ENCODE data around the gene ACKR3. TPM values are rescaled to one million over a fixed set of nuclear protein-coding genes. Genes with fewer than 3 reads are reported as not detected.
A peak's percentile ranks its signal among the peaks of the same experiment; 100 is the strongest.

The ACKR3 gene
- total and polyA plus RNA-seq, 2 experiments from 2014 or later, result 1.0 to 3.0 TPM

DNA sequence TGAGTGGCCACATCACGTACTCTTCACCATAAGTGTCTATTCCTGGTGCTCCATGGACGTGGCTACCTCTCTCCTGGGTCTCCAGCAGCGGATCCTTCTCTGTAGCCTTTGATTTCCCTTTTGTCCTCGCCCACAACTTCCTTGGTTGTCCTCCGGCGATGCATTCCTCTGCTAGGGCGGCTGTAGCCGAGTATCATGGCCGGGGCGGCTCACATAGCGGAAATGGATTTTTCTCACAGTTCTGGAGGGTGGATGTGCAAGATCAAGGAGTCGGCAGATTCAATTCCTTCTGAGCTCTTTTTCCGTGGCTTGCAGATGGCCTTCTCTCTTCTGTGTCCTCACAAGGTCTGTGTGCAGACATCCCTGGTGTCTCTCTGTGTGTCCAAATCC lies 35.7 kb downstream of the ACKR3 start:
- Mint-ChIP-seq H3K27me3 (ENCODE audit: insufficient read depth, low read depth, poor library complexity) (peaks cover 2% of the 10 kb centered on the region), H3K9me3 (no peaks in the 10 kb centered on the region; the same call in 2 of the 3 replicates), H3K4me3 (no peak overlapping the region), H3K36me3 (ENCODE audit: low read depth) (no peaks in the 10 kb centered on the region), H3K27ac (0 out of 2 replicates have a peak overlapping the region, but pooled peaks have one; percentile 20), H3K4me1 (peaks cover 2% of the 10 kb centered on the region; the same call in 2 of the 3 replicates)
- Histone ChIP-seq H3K4me2 (no peak overlapping the region), H3K27ac (ENCODE audit: low read depth) (no peak overlapping the region), H3K79me2 (replicated peaks; ENCODE audit: insufficient read depth) (no peaks in the 10 kb centered on the region), H3K36me3 (ENCODE audit: insufficient read depth) (no peaks in the 10 kb centered on the region), H3K4me1 (ENCODE audit: insufficient read depth) (no peaks in the 10 kb centered on the region), H4K20me1 (replicated peaks; ENCODE audit: insufficient read depth) (no peaks in the 10 kb centered on the region), H3K9me2 (ENCODE audit: insufficient read depth) (no peaks in the 10 kb centered on the region), H2AFZ (peak overlapping the region; percentile 86), H3K4me3 (no peak overlapping the region), H3F3A (replicated peaks; ENCODE audit: low read depth) (no peaks in the 10 kb centered on the region), H3K27me3 (ENCODE audit: insufficient read depth) (no peaks in the 10 kb centered on the region)
- TF ChIP-seq CREB1 (CRISPR knock-in tag; IDR thresholded peaks at IDR 0.05; ENCODE audit: low read depth) (no peak), POLR2AphosphoS5 (IDR thresholded peaks at IDR 0.05; ENCODE audit: low read depth) (no peak), ZNF331 (CRISPR knock-in tag; IDR thresholded peaks at IDR 0.05; ENCODE audit: low read depth) (no peak), EZH2 (IDR thresholded peaks at IDR 0.05; ENCODE audit: low read depth, unreplicated experiment) (no peak), JUNB (IDR thresholded peaks at IDR 0.05; ENCODE audit: unreplicated experiment) (no peak), EZH2phosphoT487 (IDR thresholded peaks at IDR 0.05; ENCODE audit: unreplicated experiment) (no peak), NANOG (IDR thresholded peaks at IDR 0.05; ENCODE audit: borderline replicate concordance) (no peak), STAT1 (IDR thresholded peaks at IDR 0.05; ENCODE audit: unreplicated experiment) (no peak), ZNF114 (CRISPR knock-in tag; IDR thresholded peaks at IDR 0.05) (no peak)
- TF ChIP-seq, protein P1, sequence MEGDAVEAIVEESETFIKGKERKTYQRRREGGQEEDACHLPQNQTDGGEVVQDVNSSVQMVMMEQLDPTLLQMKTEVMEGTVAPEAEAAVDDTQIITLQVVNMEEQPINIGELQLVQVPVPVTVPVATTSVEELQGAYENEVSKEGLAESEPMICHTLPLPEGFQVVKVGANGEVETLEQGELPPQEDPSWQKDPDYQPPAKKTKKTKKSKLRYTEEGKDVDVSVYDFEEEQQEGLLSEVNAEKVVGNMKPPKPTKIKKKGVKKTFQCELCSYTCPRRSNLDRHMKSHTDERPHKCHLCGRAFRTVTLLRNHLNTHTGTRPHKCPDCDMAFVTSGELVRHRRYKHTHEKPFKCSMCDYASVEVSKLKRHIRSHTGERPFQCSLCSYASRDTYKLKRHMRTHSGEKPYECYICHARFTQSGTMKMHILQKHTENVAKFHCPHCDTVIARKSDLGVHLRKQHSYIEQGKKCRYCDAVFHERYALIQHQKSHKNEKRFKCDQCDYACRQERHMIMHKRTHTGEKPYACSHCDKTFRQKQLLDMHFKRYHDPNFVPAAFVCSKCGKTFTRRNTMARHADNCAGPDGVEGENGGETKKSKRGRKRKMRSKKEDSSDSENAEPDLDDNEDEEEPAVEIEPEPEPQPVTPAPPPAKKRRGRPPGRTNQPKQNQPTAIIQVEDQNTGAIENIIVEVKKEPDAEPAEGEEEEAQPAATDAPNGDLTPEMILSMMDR (conservative IDR thresholded peaks at IDR 0.05; ENCODE audit: low read depth in 2 of 2), result no peak
- TF ChIP-seq, protein P2, sequence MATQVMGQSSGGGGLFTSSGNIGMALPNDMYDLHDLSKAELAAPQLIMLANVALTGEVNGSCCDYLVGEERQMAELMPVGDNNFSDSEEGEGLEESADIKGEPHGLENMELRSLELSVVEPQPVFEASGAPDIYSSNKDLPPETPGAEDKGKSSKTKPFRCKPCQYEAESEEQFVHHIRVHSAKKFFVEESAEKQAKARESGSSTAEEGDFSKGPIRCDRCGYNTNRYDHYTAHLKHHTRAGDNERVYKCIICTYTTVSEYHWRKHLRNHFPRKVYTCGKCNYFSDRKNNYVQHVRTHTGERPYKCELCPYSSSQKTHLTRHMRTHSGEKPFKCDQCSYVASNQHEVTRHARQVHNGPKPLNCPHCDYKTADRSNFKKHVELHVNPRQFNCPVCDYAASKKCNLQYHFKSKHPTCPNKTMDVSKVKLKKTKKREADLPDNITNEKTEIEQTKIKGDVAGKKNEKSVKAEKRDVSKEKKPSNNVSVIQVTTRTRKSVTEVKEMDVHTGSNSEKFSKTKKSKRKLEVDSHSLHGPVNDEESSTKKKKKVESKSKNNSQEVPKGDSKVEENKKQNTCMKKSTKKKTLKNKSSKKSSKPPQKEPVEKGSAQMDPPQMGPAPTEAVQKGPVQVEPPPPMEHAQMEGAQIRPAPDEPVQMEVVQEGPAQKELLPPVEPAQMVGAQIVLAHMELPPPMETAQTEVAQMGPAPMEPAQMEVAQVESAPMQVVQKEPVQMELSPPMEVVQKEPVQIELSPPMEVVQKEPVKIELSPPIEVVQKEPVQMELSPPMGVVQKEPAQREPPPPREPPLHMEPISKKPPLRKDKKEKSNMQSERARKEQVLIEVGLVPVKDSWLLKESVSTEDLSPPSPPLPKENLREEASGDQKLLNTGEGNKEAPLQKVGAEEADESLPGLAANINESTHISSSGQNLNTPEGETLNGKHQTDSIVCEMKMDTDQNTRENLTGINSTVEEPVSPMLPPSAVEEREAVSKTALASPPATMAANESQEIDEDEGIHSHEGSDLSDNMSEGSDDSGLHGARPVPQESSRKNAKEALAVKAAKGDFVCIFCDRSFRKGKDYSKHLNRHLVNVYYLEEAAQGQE (IDR thresholded peaks at IDR 0.05; ENCODE audit: unreplicated experiment), result no peak
- TF ChIP-seq, protein P3, sequence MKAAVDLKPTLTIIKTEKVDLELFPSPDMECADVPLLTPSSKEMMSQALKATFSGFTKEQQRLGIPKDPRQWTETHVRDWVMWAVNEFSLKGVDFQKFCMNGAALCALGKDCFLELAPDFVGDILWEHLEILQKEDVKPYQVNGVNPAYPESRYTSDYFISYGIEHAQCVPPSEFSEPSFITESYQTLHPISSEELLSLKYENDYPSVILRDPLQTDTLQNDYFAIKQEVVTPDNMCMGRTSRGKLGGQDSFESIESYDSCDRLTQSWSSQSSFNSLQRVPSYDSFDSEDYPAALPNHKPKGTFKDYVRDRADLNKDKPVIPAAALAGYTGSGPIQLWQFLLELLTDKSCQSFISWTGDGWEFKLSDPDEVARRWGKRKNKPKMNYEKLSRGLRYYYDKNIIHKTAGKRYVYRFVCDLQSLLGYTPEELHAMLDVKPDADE (IDR thresholded peaks at IDR 0.05), result no peak
- TF ChIP-seq, protein P4, sequence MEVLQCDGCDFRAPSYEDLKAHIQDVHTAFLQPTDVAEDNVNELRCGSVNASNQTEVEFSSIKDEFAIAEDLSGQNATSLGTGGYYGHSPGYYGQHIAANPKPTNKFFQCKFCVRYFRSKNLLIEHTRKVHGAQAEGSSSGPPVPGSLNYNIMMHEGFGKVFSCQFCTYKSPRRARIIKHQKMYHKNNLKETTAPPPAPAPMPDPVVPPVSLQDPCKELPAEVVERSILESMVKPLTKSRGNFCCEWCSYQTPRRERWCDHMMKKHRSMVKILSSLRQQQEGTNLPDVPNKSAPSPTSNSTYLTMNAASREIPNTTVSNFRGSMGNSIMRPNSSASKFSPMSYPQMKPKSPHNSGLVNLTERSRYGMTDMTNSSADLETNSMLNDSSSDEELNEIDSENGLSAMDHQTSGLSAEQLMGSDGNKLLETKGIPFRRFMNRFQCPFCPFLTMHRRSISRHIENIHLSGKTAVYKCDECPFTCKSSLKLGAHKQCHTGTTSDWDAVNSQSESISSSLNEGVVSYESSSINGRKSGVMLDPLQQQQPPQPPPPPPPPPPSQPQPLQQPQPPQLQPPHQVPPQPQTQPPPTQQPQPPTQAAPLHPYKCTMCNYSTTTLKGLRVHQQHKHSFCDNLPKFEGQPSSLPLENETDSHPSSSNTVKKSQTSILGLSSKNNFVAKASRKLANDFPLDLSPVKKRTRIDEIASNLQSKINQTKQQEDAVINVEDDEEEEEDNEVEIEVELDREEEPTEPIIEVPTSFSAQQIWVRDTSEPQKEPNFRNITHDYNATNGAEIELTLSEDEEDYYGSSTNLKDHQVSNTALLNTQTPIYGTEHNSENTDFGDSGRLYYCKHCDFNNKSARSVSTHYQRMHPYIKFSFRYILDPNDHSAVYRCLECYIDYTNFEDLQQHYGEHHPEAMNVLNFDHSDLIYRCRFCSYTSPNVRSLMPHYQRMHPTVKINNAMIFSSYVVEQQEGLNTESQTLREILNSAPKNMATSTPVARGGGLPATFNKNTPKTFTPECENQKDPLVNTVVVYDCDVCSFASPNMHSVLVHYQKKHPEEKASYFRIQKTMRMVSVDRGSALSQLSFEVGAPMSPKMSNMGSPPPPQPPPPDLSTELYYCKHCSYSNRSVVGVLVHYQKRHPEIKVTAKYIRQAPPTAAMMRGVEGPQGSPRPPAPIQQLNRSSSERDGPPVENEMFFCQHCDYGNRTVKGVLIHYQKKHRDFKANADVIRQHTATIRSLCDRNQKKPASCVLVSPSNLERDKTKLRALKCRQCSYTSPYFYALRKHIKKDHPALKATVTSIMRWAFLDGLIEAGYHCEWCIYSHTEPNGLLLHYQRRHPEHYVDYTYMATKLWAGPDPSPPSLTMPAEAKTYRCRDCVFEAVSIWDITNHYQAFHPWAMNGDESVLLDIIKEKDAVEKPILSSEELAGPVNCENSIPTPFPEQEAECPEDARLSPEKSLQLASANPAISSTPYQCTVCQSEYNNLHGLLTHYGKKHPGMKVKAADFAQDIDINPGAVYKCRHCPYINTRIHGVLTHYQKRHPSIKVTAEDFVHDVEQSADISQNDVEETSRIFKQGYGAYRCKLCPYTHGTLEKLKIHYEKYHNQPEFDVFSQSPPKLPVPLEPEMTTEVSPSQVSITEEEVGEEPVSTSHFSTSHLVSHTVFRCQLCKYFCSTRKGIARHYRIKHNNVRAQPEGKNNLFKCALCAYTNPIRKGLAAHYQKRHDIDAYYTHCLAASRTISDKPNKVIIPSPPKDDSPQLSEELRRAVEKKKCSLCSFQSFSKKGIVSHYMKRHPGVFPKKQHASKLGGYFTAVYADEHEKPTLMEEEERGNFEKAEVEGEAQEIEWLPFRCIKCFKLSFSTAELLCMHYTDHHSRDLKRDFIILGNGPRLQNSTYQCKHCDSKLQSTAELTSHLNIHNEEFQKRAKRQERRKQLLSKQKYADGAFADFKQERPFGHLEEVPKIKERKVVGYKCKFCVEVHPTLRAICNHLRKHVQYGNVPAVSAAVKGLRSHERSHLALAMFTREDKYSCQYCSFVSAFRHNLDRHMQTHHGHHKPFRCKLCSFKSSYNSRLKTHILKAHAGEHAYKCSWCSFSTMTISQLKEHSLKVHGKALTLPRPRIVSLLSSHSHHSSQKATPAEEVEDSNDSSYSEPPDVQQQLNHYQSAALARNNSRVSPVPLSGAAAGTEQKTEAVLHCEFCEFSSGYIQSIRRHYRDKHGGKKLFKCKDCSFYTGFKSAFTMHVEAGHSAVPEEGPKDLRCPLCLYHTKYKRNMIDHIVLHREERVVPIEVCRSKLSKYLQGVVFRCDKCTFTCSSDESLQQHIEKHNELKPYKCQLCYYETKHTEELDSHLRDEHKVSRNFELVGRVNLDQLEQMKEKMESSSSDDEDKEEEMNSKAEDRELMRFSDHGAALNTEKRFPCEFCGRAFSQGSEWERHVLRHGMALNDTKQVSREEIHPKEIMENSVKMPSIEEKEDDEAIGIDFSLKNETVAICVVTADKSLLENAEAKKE (CRISPR knock-in tag; IDR thresholded peaks at IDR 0.05), result no peak
- DNase-seq (ENCODE audit: low spot score) (no peak), ATAC-seq (no peak)

Data from GM23338 (cell line).